B cell (primary cell): ENCODE measurements around the gene DPP9. TPM values are rescaled to one million over a fixed set of nuclear protein-coding genes. Genes with fewer than 3 reads are reported as not detected.

Experiments used
- ATAC-seq: fragments of 200-7000 bp; cut with Tn5 transposase; one replicate; pipeline ENCODE4 v1.10.0; 2021; ENCODE audit warnings: low read depth, mild to moderate bottlenecking, moderate number of reproducible peaks, moderate library complexity
- CTCF ChIA-PET: fragments of 350-600 bp; sonication (Branson Sonifier 250); formaldehyde crosslinking; loops from one replicate; lab custom pipeline; 2021; ENCODE audit warnings: antibody characterized with exemption, inconsistent platforms; lab: Charles Lee
- POLR2A ChIA-PET: fragments of 350-600 bp; sonication (Branson Sonifier 250); formaldehyde crosslinking; loops from one replicate; lab custom pipeline; 2021; ENCODE audit warnings: antibody characterized with exemption; lab: Charles Lee
- DNase-seq: peaks from one replicate; pipeline ENCODE4 v3.0.0; 2013
- H2AFZ ChIP-seq: 2 replicates; pipeline ENCODE4 v1.6.1; 2012; ENCODE audit warnings: mild to moderate bottlenecking, low read depth, low read length; ENCODE audit not compliant: insufficient read depth, poor library complexity, severe bottlenecking
- H3K27ac ChIP-seq, 2 donors: 1 replicate in 1 of 2; 2 replicates in 1 of 2; pipeline ENCODE4 v1.5.1; 2012 to 2013; ENCODE audit warnings: low read length in 2 of 2, mild to moderate bottlenecking in 2 of 2, moderate library complexity in 1 of 2
- H3K27me3 ChIP-seq, 4 experiments: fragments of 200-600 bp in 1 of 4; sonication (generic) in 1 of 4; replicated peaks in 1 of 4; 1 replicate in 2 of 4; 2 replicates in 2 of 4; pipeline versions ENCODE4 v1.6.1 to v1.7.0; 2013 to 2016; ENCODE audit warnings: low read length in 3 of 4, mild to moderate bottlenecking in 2 of 4, mixed read lengths in 1 of 4, moderate library complexity in 1 of 4; ENCODE audit not compliant: insufficient read depth in 4 of 4, control insufficient read depth in 3 of 4; ENCODE audit errors: control extremely low read depth in 1 of 4
- H3K36me3 ChIP-seq, 2 experiments: replicated peaks in 1 of 2; 1 replicate in 1 of 2; 2 replicates in 1 of 2; pipeline versions ENCODE4 v1.6.1 to v1.7.1; 2013; ENCODE audit warnings: low read length in 1 of 2; ENCODE audit not compliant: insufficient read depth in 2 of 2, control insufficient read depth in 1 of 2; ENCODE audit errors: control extremely low read depth in 1 of 2, extremely low read depth in 1 of 2
- H3K4me1 ChIP-seq, 2 donors: fragments of 200-600 bp in 1 of 2; sonication (generic) in 1 of 2; 1 replicate in 1 of 2; 2 replicates in 1 of 2; pipeline versions ENCODE4 v1.5.1 to v1.6.1; 2013 to 2017; ENCODE audit warnings: low read length in 2 of 2; ENCODE audit not compliant: control insufficient read depth in 2 of 2, insufficient read depth in 2 of 2
- H3K4me2 ChIP-seq: replicated peaks from 2 replicates; pipeline ENCODE3; 2012; ENCODE audit warnings: mild to moderate bottlenecking, low read depth, low read length; ENCODE audit not compliant: poor library complexity, severe bottlenecking
- H3K4me3 ChIP-seq, 5 experiments: fragments of 200-600 bp in 1 of 5; sonication (generic) in 1 of 5; 1 replicate in 3 of 5; 2 replicates in 2 of 5; pipeline versions ENCODE4 v1.5.1 to v1.7.0; 2011 to 2016; ENCODE audit warnings: low read length in 4 of 5, mild to moderate bottlenecking in 4 of 5, low read depth in 2 of 5, control low read depth in 1 of 5, moderate library complexity in 1 of 5; ENCODE audit not compliant: insufficient read depth in 1 of 5; ENCODE audit errors: control extremely low read depth in 1 of 5, extremely low read depth in 1 of 5
- H3K79me2 ChIP-seq: fragments of 200-600 bp; sonication (generic); one replicate; pipeline ENCODE4 v1.6.0; 2016; ENCODE audit warnings: low read length; ENCODE audit not compliant: control insufficient read depth, insufficient read depth
- H3K9ac ChIP-seq: fragments of 200-600 bp; sonication (generic); 2 replicates; pipeline ENCODE4 v1.6.1; 2017; ENCODE audit warnings: mild to moderate bottlenecking, low read length, moderate library complexity
- H3K9me3 ChIP-seq, 3 donors: one replicate each; pipeline versions ENCODE4 v1.6.1 to v1.7.1; 2013; ENCODE audit warnings: low read length in 2 of 3; ENCODE audit not compliant: control insufficient read depth in 2 of 3, insufficient read depth in 1 of 3; ENCODE audit errors: control extremely low read depth in 1 of 3
- H4K20me1 ChIP-seq: 2 replicates; pipeline ENCODE4 v1.6.0; 2012; ENCODE audit warnings: mild to moderate bottlenecking, low read length; ENCODE audit not compliant: insufficient read depth, control insufficient read depth, poor library complexity, severe bottlenecking
- H3K27ac Mint-ChIP-seq: one replicate; pipeline ENCODE4 v1.8.0; 2021; ENCODE audit warnings: mixed read lengths
- H3K27me3 Mint-ChIP-seq: one replicate; pipeline ENCODE4 v1.8.0; 2021; ENCODE audit warnings: mixed read lengths
- H3K4me1 Mint-ChIP-seq: one replicate; pipeline ENCODE4 v1.8.0; 2021; ENCODE audit warnings: mixed read lengths
- H3K4me3 Mint-ChIP-seq: one replicate; pipeline ENCODE4 v1.8.0; 2021; ENCODE audit warnings: mixed read lengths
- H3K9me3 Mint-ChIP-seq: one replicate; pipeline ENCODE4 v1.8.0; 2022; ENCODE audit warnings: mixed read lengths; ENCODE audit not compliant: insufficient read depth
- EZH2 ChIP-seq: IDR thresholded peaks from 2 replicates; pipeline ENCODE4 v1.6.1; 2012; ENCODE audit warnings: borderline replicate concordance, low read depth, mild to moderate bottlenecking, moderate library complexity, low read length; ENCODE audit not compliant: insufficient read depth, poor library complexity, severe bottlenecking
- WGBS: methylation state at CpG from one replicate; pipeline ENCODE4 v1.1.5; 2013; ENCODE audit warnings: missing lambda C conversion rate; ENCODE audit not compliant: insufficient coverage; 5-methylcytosine and 5-hydroxymethylcytosine counted together
- intact Hi-C: fragments of 100-400 bp; cut with micrococcal nuclease; formaldehyde crosslinking; loops from one replicate; pipeline ENCODE4 v1.10.0; 2022
- polyA plus RNA-seq: library from polyadenylated mRNA; depleted of rRNA; stranded (reverse); fragments of >200 nt; gene quantifications from 2 replicates; pipeline ENCODE4 v1.2.3, GENCODE V29; 2012
- total RNA-seq, 2 donors: library from RNA; stranded (reverse); fragments of 120-200 nt in 1 of 2; gene quantifications; 1 replicate in 1 of 2; 2 replicates in 1 of 2; pipeline versions ENCODE4 v1.2.3 to v1.2.4, GENCODE V29; 2013 to 2022
- TF ChIP-seq, protein P1 (sequence below): fragments of 200-600 bp; IDR thresholded peaks from one replicate; pipeline ENCODE4 v1.8.0; 2022; ENCODE audit warnings: antibody characterized with exemption, mild to moderate bottlenecking

DPP9 gene
- total and polyA plus RNA-seq, 2 donors (not counting 1 experiment from before 2014, with no cell fraction given), result 47.3 to 109 TPM

DNA sequence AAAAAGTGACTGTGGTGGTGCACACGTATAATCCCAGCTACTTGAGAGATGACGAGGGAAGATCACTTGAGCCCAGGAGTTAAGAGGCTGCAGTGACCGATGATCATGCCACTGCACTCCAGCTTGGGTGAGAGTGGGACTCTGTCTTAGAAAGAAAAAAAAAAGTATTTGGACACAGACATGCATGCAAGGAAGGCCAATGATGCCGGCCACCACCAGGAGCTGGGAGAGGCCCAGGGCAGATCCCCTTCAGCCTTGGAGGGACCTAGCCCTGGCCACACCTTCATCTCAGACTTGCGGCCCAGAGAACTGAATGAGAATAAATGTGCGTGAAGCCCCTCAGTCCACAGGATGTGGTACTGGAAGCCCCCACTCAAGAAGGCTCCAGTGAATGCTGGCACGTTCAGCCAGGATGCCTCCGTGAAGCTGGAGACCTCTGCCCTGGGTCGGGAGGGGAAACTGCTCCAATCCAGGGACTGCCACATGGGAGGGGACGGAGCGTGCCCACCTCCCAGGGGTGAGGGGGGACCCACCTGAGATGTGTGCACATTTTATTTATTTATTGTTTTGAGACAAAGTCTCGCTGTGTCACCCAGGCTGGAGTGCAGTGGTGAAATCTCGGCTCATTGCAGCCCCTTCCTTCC lies 69.7 kb downstream of the DPP9 start:
- Mint-ChIP-seq H3K27me3 (no peaks in the 10 kb centered on the region), H3K4me1 (peaks cover 9% of the 10 kb centered on the region), H3K4me3 (no peak overlapping the region), H3K9me3 (no peaks in the 10 kb centered on the region), H3K27ac (no peak overlapping the region)
- no peaks in the 10 kb centered on the region for H3K4me1 ChIP-seq
- ChIA-PET CTCF (interaction anchor here (0.6 kb wide), 1 partner anchor 126 kb away, joined by 3 read pairs; no protein-coding TSS in a partner anchor), POLR2A (interaction anchor here (0.7 kb wide), 2 partner anchors 10 to 137 kb away, joined by 7 to 12 read pairs; no protein-coding TSS in a partner anchor)
- H3K9me3 ChIP-seq, result no peaks in the 10 kb centered on the region
- DNase-seq (no peak), ATAC-seq (no peak)
- peaks cover 14% of the 10 kb centered on the region for H4K20me1 ChIP-seq
- H3K36me3 ChIP-seq, result peaks cover 0 to 42% of the 10 kb centered on the region in 2 experiments
- peaks cover 18% of the 10 kb centered on the region for H3K79me2 ChIP-seq
- H3K4me3 ChIP-seq, result no peak overlapping the region
- no peak overlapping the region for H3K4me2 ChIP-seq
- WGBS, result 95% methylated on average over 13 of the region's 13 CpGs
- no peak overlapping the region for H2AFZ ChIP-seq
- H3K27me3 ChIP-seq, result no peaks in the 10 kb centered on the region
- H3K27ac ChIP-seq, result no peak overlapping the region
- TF ChIP-seq EZH2, result no peak
- TF ChIP-seq, protein P1, sequence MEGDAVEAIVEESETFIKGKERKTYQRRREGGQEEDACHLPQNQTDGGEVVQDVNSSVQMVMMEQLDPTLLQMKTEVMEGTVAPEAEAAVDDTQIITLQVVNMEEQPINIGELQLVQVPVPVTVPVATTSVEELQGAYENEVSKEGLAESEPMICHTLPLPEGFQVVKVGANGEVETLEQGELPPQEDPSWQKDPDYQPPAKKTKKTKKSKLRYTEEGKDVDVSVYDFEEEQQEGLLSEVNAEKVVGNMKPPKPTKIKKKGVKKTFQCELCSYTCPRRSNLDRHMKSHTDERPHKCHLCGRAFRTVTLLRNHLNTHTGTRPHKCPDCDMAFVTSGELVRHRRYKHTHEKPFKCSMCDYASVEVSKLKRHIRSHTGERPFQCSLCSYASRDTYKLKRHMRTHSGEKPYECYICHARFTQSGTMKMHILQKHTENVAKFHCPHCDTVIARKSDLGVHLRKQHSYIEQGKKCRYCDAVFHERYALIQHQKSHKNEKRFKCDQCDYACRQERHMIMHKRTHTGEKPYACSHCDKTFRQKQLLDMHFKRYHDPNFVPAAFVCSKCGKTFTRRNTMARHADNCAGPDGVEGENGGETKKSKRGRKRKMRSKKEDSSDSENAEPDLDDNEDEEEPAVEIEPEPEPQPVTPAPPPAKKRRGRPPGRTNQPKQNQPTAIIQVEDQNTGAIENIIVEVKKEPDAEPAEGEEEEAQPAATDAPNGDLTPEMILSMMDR, result no peak
- H3K9ac ChIP-seq, result no peak overlapping the region
- intact Hi-C loops, result no loop called here

DNA sequence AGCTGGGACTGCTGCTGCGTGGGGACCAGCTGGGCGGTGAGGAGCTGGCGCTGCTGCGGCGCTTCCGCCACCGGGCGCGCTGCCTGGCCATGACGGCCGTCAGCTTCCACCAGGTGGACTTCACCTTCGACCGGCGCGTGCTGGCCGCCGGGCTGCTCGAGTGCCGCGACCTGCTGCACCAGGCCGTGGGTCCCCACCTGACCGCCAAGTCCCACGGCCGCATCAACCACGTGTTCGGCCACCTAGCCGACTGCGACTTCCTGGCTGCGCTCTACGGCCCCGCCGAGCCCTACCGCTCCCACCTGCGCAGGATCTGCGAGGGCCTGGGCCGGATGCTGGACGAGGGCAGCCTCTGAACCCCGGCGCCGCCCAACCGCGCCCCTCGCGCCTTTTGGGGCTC lies 71.6 kb downstream of the DPP9 start:
- ATAC-seq (no peak), DNase-seq (no peak)
- no peaks in the 10 kb centered on the region for H3K27me3 ChIP-seq
- Mint-ChIP-seq H3K9me3 (no peaks in the 10 kb centered on the region), H3K4me3 (no peak overlapping the region), H3K27me3 (no peaks in the 10 kb centered on the region), H3K27ac (no peak overlapping the region), H3K4me1 (peaks cover 21% of the 10 kb centered on the region)
- H2AFZ ChIP-seq, result no peak overlapping the region
- H3K4me1 ChIP-seq, result peaks cover 11 to 12% of the 10 kb centered on the region in 2 donors
- TF ChIP-seq, protein P1, result no peak
- TF ChIP-seq EZH2, result no peak
- intact Hi-C loops, result no loop called here
- H4K20me1 ChIP-seq, result peaks cover 23% of the 10 kb centered on the region
- ChIA-PET CTCF (no interaction called here), POLR2A (interaction anchor here (0.7 kb wide), 1 partner anchor 23 kb away, joined by 3 read pairs; no protein-coding TSS in a partner anchor)
- H3K9me3 ChIP-seq, result no peaks in the 10 kb centered on the region
- no peak overlapping the region for H3K9ac ChIP-seq
- H3K36me3 ChIP-seq, result peaks cover 0 to 27% of the 10 kb centered on the region in 2 experiments
- no peak overlapping the region for H3K4me2 ChIP-seq
- H3K79me2 ChIP-seq, result peaks cover 35% of the 10 kb centered on the region
- no peak overlapping the region for H3K27ac ChIP-seq
- 95% methylated on average over 33 of the region's 44 CpGs for WGBS
- no peak overlapping the region for H3K4me3 ChIP-seq
